ENCODE results near the gene TBC1D10A. TPM values are rescaled to one million over a fixed set of nuclear protein-coding genes. Genes with fewer than 3 reads are reported as not detected.

TBC1D10A gene
- total and polyA plus RNA-seq, 11 donors = 4.3 to 10.1 (median 7.1) TPM

- intact Hi-C loops (cut with DNase I) = loop anchor here in 9 of 10 donors (1.0 to 5.0 kb wide), 8 partner anchors 31 to 62 kb away; partner anchors contain the start of genes CASTOR1 (in 6 of the 9), RNF215 (in 2 of the 9), CCDC157 (in 1 of the 9) and SF3A1 (in 1 of the 9)
- Histone ChIP-seq H3K4me3 (peak overlapping the region; percentile 64 to 100 (median 94)), H3K4me1 (peaks cover 8 to 61% (median 47%) of the 10 kb centered on the region in 12 donors), H3K9me3 (no peaks in the 10 kb centered on the region), H3K36me3 (peaks cover 0 to 14% (median 3%) of the 10 kb centered on the region in 9 donors), H3K27ac (peak overlapping the region; percentile 48 to 95 (median 88)), H3K27me3 (no peaks in the 10 kb centered on the region)
- 39 to 57% (median 45%) methylated on average over 13 to 14 of the region's 14 CpGs for WGBS, 4 donors
- ATAC-seq = no peak
- TF ChIP-seq POLR2A (IDR thresholded peaks at IDR 0.05) = no peak
- TF ChIP-seq, protein P1, sequence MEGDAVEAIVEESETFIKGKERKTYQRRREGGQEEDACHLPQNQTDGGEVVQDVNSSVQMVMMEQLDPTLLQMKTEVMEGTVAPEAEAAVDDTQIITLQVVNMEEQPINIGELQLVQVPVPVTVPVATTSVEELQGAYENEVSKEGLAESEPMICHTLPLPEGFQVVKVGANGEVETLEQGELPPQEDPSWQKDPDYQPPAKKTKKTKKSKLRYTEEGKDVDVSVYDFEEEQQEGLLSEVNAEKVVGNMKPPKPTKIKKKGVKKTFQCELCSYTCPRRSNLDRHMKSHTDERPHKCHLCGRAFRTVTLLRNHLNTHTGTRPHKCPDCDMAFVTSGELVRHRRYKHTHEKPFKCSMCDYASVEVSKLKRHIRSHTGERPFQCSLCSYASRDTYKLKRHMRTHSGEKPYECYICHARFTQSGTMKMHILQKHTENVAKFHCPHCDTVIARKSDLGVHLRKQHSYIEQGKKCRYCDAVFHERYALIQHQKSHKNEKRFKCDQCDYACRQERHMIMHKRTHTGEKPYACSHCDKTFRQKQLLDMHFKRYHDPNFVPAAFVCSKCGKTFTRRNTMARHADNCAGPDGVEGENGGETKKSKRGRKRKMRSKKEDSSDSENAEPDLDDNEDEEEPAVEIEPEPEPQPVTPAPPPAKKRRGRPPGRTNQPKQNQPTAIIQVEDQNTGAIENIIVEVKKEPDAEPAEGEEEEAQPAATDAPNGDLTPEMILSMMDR (IDR thresholded peaks at IDR 0.05) = no peak
- no peak for DNase-seq
Observed at GRCh38 chr22:30325724-30326254, 952 bp downstream of the TBC1D10A start.

DNA sequence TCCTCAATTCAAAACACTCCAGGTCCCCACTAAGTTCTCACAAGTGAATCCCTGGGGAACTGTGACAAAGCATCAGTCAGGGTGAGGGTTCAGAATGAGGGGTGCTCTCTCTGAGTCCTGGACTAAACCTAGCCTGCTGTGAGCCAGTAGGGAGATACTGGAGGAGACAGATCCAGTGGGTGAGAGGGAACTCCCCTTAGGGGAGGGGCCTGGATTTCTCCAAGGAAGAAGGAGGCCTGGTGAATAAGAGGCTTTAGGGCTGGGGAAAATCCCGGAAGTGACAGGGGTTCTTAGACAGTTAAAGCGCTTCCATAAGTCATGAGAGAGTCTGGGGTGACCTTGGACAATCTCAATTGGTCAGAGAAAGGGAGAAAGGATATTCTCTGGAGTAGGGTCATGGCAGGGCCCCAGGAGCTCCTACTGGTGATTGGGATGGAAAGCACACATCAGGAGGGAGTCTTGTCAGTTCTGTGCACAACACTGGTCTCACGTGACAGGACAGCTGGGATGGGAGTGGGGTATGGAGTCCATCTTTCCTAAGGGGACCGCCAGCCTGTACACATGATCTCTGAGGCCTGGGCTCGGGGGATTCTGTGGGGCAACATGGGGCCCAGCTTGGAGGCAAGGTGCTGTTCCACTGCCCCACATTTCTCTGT lies 1.5 kb downstream of the TBC1D10A start:
- peak in 2 of 4 donors; percentile 35 to 45 for ATAC-seq
- H3K4me1 ChIP-seq = peaks cover 8 to 67% (median 53%) of the 10 kb centered on the region in 12 donors
- peak overlapping the region; percentile 48 to 95 (median 88) for H3K27ac ChIP-seq
- no peaks in the 10 kb centered on the region for H3K27me3 ChIP-seq
- whole genome bisulfite sequencing, 4 donors = 53 to 69% (median 59%) methylated on average over 5 of the region's 5 CpGs
- H3K4me3 ChIP-seq = peak overlapping the region; percentile 64 to 100 (median 94)
- no peaks in the 10 kb centered on the region for H3K9me3 ChIP-seq
- peak in 3 of 5 donors; percentile 55 to 56 (median 55) for DNase-seq
- intact Hi-C loops (cut with DNase I) = loop anchor here in 5 of 10 donors (2.0 to 5.0 kb wide), 4 partner anchors 33 to 62 kb away; partner anchors contain the start of genes CASTOR1 (in 3 of the 5) and RNF215 (in 1 of the 5)
- TF ChIP-seq POLR2A (IDR thresholded peaks at IDR 0.05) = peak in 1 of 2 donors; percentile 25
- TF ChIP-seq, protein P1 (IDR thresholded peaks at IDR 0.05) = no peak
- peaks cover 0 to 14% (median 0%) of the 10 kb centered on the region in 9 donors for H3K36me3 ChIP-seq

- H3K27me3 ChIP-seq = no peaks in the 10 kb centered on the region
- 69 to 76% (median 74%) methylated on average over 8 of the region's 8 CpGs for WGBS, 4 donors
- no peak for ATAC-seq
- intact Hi-C loops (cut with DNase I) = loop anchor here in 3 of 10 donors (2.0 to 5.0 kb wide), 3 partner anchors 33 to 1017 kb away; partner anchors contain the start of genes CASTOR1 (in 1 of the 3) and GAS2L1 (in 1 of the 3)
- peak overlapping the region in 7 of 12 donors; percentile 64 to 100 (median 95) for H3K4me3 ChIP-seq
- peaks cover 11 to 77% (median 63%) of the 10 kb centered on the region in 12 donors for H3K4me1 ChIP-seq
- peaks cover 0 to 22% (median 0%) of the 10 kb centered on the region in 9 donors for H3K36me3 ChIP-seq
- H3K27ac ChIP-seq = peak overlapping the region in 8 of 12 donors; percentile 77 to 95 (median 88)
- no peak for DNase-seq
- TF ChIP-seq POLR2A (IDR thresholded peaks at IDR 0.05) = no peak
- TF ChIP-seq, protein P1 (IDR thresholded peaks at IDR 0.05) = no peak
- no peaks in the 10 kb centered on the region for H3K9me3 ChIP-seq
Observed at GRCh38 chr22:30324014-30324730, 2.6 kb downstream of the TBC1D10A start.
